NK-92 (cell line): ENCODE results near the gene IGSF8.
"Not testable (repeated sequence)": the region's sequence is repeated elsewhere in the genome, so short reads cannot be mapped to it uniquely, and the experiment has no call there.

Experiments used
- DNase-seq: peaks from one replicate; lab custom pipeline; 2025; ENCODE audit not compliant: unreplicated experiment; lab: John Stamatoyannopoulos, UW

IGSF8 gene

GRCh38 chr1:160127865-160128523 is 29.6 kb upstream of the IGSF8 start:
- no peak for DNase-seq

- DNase-seq: no peak
These were observed 29.0 kb upstream of the IGSF8 start for GRCh38 chr1:160127381-160127780.

DNA sequence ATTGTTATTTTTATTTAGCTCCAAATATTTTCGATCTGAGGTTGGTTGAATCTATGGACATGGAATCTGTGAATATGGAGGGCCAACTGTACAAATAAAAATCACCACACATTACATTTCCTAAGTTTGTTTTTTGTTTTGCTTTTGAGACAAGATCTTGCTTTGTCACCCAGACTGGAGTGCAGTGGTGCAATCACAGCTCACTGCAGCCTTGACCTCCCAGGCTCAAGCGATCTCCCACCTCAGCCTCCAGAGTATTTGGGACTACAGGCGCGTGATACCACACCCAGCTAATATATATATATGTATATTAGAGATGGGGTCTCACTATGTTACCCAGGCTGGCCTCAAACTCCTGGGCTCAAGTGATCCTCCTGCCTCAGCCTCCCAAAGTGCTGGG is 27.9 kb upstream of the IGSF8 start:
- DNase-seq: not testable (repeated sequence)

DNA sequence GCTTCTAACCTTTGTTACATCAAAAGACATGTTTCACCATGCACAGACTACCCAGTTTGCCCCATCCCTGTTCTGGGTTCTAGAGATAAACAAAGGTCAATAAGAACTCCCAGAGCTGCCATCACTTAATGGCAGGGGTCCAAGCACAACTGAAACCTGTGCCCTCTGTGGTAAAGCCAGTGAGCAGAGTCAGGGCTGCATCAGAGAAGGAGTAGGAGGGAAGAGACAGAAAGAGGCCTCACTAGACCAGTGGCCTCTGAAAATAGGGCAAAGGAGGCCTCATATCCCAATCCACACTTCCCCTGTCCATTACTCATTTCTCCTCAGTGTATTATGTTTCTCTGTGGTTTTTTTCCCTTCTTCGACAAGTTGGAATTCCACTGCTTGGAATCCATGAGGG is 27.3 kb upstream of the IGSF8 start:
- DNase-seq: no peak

DNA sequence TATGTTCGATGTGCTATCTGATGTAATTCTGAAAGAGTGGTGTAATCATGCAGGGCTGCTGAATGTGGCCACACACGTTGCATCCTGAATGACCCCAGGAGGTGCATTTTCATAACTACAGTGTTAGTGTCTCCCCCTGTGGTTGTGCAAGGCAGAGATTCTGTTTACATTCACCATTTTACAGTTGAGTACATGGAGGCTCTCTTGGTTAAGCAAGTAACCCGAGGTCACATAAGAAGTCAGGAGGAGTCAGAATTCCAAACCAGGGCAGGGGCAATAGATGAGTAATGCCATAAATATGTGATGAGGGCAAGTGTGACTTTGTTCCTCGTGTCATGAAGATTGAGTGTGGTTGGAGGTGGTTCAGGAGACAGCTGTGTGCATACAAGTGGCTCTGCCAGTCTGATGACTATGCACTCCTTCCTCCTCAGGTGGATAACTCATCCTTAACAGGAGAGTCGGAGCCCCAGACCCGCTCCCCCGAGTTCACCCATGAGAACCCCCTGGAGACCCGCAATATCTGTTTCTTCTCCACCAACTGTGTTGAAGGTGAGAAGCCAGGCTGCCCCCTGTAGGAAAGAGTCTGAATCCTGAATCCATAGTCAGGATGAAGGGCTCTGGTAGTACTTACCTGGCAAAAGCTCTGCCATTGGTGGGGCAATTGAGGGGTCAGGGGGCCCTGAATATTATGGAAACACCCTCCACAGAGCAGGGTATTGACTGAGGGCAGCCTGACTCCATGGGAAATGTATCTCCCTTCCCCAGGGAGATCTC is 26.5 kb upstream of the IGSF8 start:
- DNase-seq: no peak

DNA sequence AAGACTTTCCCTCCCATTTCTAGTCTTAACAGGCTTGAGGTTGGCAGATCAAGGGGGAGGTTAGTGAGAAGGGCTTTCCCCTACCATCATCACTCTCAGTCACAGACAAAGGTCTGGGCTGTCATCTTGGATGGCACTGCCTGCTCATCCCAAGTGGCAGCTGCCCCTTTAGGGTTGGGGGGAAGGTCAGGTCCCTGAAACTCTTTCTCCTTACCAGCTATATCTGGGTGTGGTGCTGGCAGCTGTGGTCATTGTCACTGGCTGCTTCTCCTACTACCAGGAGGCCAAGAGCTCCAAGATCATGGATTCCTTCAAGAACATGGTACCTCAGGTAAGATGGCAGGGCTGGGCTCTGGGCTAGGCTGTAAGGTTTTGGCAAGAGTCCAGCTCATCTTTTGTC is 25.3 kb upstream of the IGSF8 start:
- no peak for DNase-seq

DNA sequence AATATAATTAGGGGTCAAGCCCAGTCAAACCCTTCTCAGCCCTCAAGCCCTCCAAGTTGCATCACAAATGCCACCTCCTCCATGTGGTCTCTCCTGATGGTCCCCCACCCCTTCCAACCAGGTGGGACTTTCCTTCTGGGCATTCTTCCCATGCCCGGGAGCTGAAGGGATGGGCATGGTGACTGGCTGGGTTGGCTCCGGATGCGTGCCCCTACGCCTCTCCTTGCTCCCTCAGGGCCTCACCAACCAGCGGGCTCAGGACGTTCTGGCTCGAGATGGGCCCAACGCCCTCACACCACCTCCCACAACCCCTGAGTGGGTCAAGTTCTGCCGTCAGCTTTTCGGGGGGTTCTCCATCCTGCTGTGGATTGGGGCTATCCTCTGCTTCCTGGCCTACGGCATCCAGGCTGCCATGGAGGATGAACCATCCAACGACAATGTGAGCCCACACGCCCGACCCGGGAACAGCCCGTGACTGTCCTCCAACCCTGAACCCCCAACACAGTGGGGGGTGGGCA is 24.6 kb upstream of the IGSF8 start:
- DNase-seq: no peak

GRCh38 chr1:160121388-160121787 is 23.0 kb upstream of the IGSF8 start:
- no peak for DNase-seq

GRCh38 chr1:160120797-160121196 is 22.4 kb upstream of the IGSF8 start:
- no peak for DNase-seq

- no peak for DNase-seq
These were observed 20.5 kb upstream of the IGSF8 start for GRCh38 chr1:160118928-160119327.

DNA sequence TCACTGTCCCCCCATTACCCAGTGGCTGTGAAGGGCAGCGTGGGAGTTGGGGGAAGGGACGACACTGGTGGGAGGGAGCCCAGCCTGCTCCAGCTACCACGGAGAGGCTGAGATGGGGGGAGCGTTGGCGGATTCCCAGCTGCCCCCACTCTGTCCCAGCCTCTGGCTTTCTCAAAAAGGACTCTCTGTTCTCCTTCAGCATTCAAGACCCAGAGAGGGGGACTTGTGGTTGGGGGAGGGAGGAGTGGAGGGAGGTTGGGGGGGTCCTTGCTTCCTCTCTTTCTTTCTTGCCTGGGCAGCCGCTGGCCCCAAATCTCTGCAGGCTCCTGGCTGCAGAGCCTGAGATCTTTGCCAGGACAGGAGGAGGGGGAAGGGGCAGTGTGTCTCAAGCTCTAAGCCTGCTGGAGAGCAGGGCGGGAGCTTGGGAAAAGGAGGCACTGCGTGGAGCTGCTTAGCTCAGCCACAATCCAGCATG is 19.3 kb upstream of the IGSF8 start:
- DNase-seq: no peak

- DNase-seq: no peak
These were observed 18.9 kb upstream of the IGSF8 start for GRCh38 chr1:160117300-160117699.

GRCh38 chr1:160116283-160117147 is 18.1 kb upstream of the IGSF8 start:
- DNase-seq: no peak

DNA sequence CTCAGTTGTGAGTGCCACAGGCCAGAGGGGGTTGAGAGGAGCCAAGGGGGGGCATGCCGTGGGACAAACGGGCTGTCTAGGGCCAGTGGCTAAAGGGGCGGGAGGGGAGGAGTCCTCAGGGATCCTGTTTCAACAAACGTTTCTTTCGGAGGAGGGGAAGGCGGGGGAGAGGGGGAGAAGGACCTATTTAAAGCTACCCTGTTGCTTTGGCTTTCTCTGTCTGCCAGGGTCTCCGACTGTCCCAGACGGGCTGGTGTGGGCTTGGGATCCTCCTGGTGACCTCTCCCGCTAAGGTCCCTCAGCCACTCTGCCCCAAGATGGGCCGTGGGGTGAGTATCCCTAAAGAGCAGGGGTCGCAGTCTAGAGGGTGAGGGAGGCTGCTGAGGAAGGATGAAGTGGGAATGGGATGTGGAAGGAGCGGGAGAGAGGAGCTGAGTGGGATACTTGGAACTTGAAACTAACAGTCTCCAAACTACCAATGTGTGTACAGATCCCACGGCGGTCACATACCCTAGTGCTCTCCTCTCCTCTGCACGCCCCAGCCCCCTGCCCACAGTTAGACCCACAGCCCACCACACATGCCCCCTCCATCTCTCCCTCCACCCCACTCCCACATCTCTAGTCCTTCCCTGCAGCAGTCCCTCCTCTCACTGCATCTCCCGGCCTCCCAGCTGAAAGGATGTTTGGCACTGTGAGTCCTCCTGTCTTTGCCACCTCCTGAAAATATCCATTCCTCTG is 17.3 kb upstream of the IGSF8 start, which contains the start of gene ATP1A2:
Gene ATP1A2, plus strand, starts transcription at position 215 of the 738 bp plus-strand sequence. Its CDS starts 103 bp downstream, at position 318.
- DNase-seq: no peak

- DNase-seq: no peak
These were observed 15.7 kb upstream of the IGSF8 start for GRCh38 chr1:160114085-160114484.

GRCh38 chr1:160113407-160113806 is 15.0 kb upstream of the IGSF8 start:
- DNase-seq: no peak

DNA sequence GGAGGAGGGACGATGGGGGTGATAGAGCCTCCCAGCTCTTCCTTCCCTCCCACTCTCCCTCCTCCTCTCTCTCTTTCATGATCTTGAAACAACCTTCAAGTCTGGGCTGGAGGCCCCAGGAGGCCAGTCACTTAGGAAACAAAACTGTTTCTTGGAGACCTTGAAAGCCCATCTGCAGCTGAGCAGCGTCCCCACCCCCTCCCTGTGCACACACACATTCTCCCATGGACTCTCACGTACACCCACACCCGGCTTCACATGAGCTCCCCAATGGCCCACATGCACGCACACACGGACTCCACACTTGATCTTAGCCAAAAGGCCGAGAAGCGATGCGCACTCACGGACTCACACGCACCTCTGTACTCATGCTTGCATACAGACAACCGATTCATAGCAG is 13.9 kb upstream of the IGSF8 start:
- no peak for DNase-seq

DNA sequence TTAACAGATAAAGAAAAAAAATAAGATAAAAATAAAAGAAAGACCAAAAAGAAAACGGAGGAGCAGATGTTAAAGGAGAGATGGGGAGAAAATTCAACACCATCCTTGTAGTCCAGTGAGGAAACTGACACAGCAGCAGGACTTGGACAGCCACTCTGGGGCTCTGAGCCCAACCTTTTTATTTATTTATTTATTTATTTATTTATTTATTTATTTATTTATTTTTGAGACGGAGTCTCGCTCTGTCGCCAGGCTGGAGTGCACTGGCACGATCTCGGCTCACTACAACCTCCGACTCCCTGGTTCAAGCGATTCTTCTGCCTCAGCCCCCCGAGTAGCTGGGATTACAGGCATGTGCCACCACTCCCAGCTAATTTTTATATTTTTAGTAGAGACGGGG is 13.0 kb upstream of the IGSF8 start:
- not testable (repeated sequence) for DNase-seq

GRCh38 chr1:160109686-160110085 is 11.3 kb upstream of the IGSF8 start:
- no peak for DNase-seq

- DNase-seq: no peak
These were observed 10.7 kb upstream of the IGSF8 start for GRCh38 chr1:160108888-160109662.
